HEK293 (cell line): ENCODE results near the gene FMNL3.
"Not testable (repeated sequence)": the region's sequence is repeated elsewhere in the genome, so short reads cannot be mapped to it uniquely, and the experiment has no call there.

ENCODE experiments used
- CTCF ChIA-PET: fragments of 350-600 bp; formaldehyde crosslinking; extraction: SDS; loops from one replicate; lab custom pipeline; 2021; ENCODE audit warnings: antibody characterized with exemption; lab: Yijun Ruan, JAX
- POLR2A ChIA-PET: fragments of 300-600 bp; formaldehyde crosslinking; extraction: SDS; loops from one replicate; lab custom pipeline; 2020; ENCODE audit warnings: antibody characterized with exemption, inconsistent platforms; lab: Yijun Ruan, JAX
- H3K27ac ChIP-seq: fragments of 200-500 bp; sonication (Bioruptor generic); 2 replicates; pipeline ENCODE4 v1.5.1; 2014; ENCODE audit warnings: low read depth, low read length, control low read depth, inconsistent platforms; ENCODE audit errors: extremely low read depth
- H3K36me3 ChIP-seq, 2 experiments: fragments of 200-500 bp in 1 of 2; sonication (Bioruptor generic) in 1 of 2; 1 replicate in 1 of 2; 2 replicates in 1 of 2; pipeline ENCODE4 v1.5.1; 2014 to 2017; ENCODE audit warnings: inconsistent platforms in 2 of 2, low read length in 2 of 2; ENCODE audit not compliant: control insufficient read depth in 2 of 2, insufficient read depth in 1 of 2
- H3K4me1 ChIP-seq: fragments of 200-500 bp; sonication (Bioruptor generic); 2 replicates; pipeline ENCODE4 v1.5.1; 2014; ENCODE audit warnings: mild to moderate bottlenecking, low read length, inconsistent platforms; ENCODE audit not compliant: control insufficient read depth, insufficient read depth
- H3K4me3 ChIP-seq: 2 replicates; pipeline ENCODE4 v1.5.1; 2011; ENCODE audit warnings: low read depth, mild to moderate bottlenecking, control low read depth, low read length, moderate library complexity
- H3K9me3 ChIP-seq: fragments of 200-500 bp; sonication (Bioruptor generic); 2 replicates; pipeline ENCODE4 v1.5.1; 2014; ENCODE audit warnings: low read depth, low read length, inconsistent platforms; ENCODE audit not compliant: control insufficient read depth, insufficient read depth
- CTCF ChIP-seq: fragments of 450-650 bp; formaldehyde crosslinking; IDR thresholded peaks from 2 replicates; pipeline ENCODE4 v1.5.1; 2016; ENCODE audit warnings: missing biosample characterization, missing genetic modification characterization
- HOXD13 ChIP-seq: sonication (generic); formaldehyde crosslinking; IDR thresholded peaks from 2 replicates; pipeline ENCODE4 v1.8.0; 2022; ENCODE audit warnings: missing genetic modification reagents, borderline replicate concordance
- KLF9 ChIP-seq: fragments of 450-650 bp; formaldehyde crosslinking; IDR thresholded peaks from 2 replicates; pipeline ENCODE4 v1.5.1; 2016; ENCODE audit warnings: missing biosample characterization, missing genetic modification characterization, low read depth
- OSR2 ChIP-seq: fragments of 450-650 bp; formaldehyde crosslinking; IDR thresholded peaks from 2 replicates; pipeline ENCODE4 v1.5.1; 2016; ENCODE audit warnings: missing biosample characterization, missing genetic modification characterization
- ZEB2 ChIP-seq: fragments of 450-650 bp; formaldehyde crosslinking; IDR thresholded peaks from 2 replicates; pipeline ENCODE4 v1.5.1; 2016; ENCODE audit warnings: missing biosample characterization, missing genetic modification characterization
- ZNF23 ChIP-seq: fragments of 450-650 bp; formaldehyde crosslinking; IDR thresholded peaks from 2 replicates; pipeline ENCODE4 v1.5.1; 2016; ENCODE audit warnings: missing biosample characterization, missing genetic modification characterization, borderline replicate concordance
- ZNF239 ChIP-seq: fragments of 450-650 bp; formaldehyde crosslinking; IDR thresholded peaks from 2 replicates; pipeline ENCODE4 v1.5.1; 2016; ENCODE audit warnings: missing biosample characterization, missing genetic modification characterization
- ZNF37A ChIP-seq: fragments of 450-650 bp; IDR thresholded peaks from 2 replicates; pipeline ENCODE4 v1.5.1; 2018; ENCODE audit warnings: missing biosample characterization, missing genetic modification characterization
- ZNF624 ChIP-seq: fragments of 450-650 bp; formaldehyde crosslinking; IDR thresholded peaks from 2 replicates; pipeline ENCODE4 v1.5.1; 2017; ENCODE audit warnings: missing biosample characterization, missing genetic modification characterization
- ZNF660 ChIP-seq: fragments of 450-650 bp; IDR thresholded peaks from 2 replicates; pipeline ENCODE4 v1.5.1; 2018; ENCODE audit warnings: missing biosample characterization, mild to moderate bottlenecking, missing genetic modification characterization
- ZNF664 ChIP-seq: fragments of 450-650 bp; formaldehyde crosslinking; IDR thresholded peaks from 2 replicates; pipeline ENCODE4 v1.5.1; 2016; ENCODE audit warnings: missing biosample characterization, missing genetic modification characterization
- ZNF837 ChIP-seq: fragments of 450-650 bp; formaldehyde crosslinking; IDR thresholded peaks from 2 replicates; pipeline ENCODE4 v1.5.1; 2016; ENCODE audit warnings: missing biosample characterization, missing genetic modification characterization
- ZSCAN4 ChIP-seq: fragments of 450-650 bp; formaldehyde crosslinking; IDR thresholded peaks from 2 replicates; pipeline ENCODE4 v1.5.1; 2017; ENCODE audit warnings: missing biosample characterization, missing genetic modification characterization
- TF ChIP-seq, protein P1 (sequence below): fragments of 450-650 bp; formaldehyde crosslinking; IDR thresholded peaks from 2 replicates; pipeline ENCODE4 v1.5.1; 2016; ENCODE audit warnings: missing biosample characterization, missing genetic modification characterization
- TF ChIP-seq, protein P2 (sequence below): fragments of 450-650 bp; formaldehyde crosslinking; IDR thresholded peaks from 2 replicates; pipeline ENCODE4 v1.5.1; 2016; ENCODE audit warnings: missing biosample characterization, missing genetic modification characterization

FMNL3 gene

GRCh38 chr12:49730050-49730449, 22.8 kb upstream of the FMNL3 start (continued):
- TF ChIP-seq ZNF37A (tag by site-specific recombination) (no peak), ZNF837 (tag by site-specific recombination) (no peak)
- TF ChIP-seq, all 188 proteins: peak for 3

GRCh38 chr12:49728446-49728845, 21.2 kb upstream of the FMNL3 start:
- no peaks in the 10 kb centered on the region for H3K9me3 ChIP-seq
- POLR2A ChIA-PET, result interaction anchor here (1.7 kb wide), 1 partner anchor 13 kb away, joined by 10 read pairs; no protein-coding TSS in a partner anchor
- TF ChIP-seq ZSCAN4, result no peak
- no peaks in the 10 kb centered on the region for H3K4me1 ChIP-seq
- H3K27ac ChIP-seq, result no peak overlapping the region
- no peak overlapping the region for H3K4me3 ChIP-seq
- CTCF ChIA-PET, result interaction anchor here (1.7 kb wide), 1 partner anchor 13 kb away, joined by 8 read pairs; the partner anchor contains the start of gene TMBIM6
- H3K36me3 ChIP-seq, result no peaks in the 10 kb centered on the region

DNA sequence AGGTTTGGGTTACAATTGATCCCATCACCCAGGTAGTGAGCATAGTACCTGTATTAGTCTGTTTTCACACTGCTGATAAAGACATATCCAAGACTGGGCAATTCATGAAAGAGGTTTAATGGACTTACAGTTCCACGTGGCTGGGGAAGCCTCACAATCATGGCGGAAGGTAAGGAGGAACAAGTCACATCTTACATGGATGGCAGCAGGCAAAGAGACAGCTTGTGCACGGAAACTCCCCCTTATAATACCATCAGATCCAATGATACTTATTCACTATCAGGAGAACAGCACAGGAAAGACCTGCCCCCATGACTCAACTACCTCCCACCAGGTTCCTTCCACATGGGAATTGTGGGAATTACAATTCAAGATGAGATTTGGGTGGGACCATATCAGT, 14.2 kb upstream of the FMNL3 start:
- POLR2A ChIA-PET, H3K9me3 ChIP-seq, H3K27ac ChIP-seq, H3K4me3 ChIP-seq, H3K36me3 ChIP-seq, H3K4me1 ChIP-seq: not testable (repeated sequence)
- CTCF ChIA-PET, result interaction anchor here (0.6 kb wide), 1 partner anchor 47 kb away, joined by 3 read pairs; no protein-coding TSS in a partner anchor

- ChIA-PET POLR2A (interaction anchor here (1.0 to 1.2 kb wide), 2 partner anchors 21 to 97 kb away, joined by 4 to 7 read pairs; no protein-coding TSS in a partner anchor), CTCF (no interaction called here)
- H3K9me3 ChIP-seq, result no peaks in the 10 kb centered on the region
- H3K4me1 ChIP-seq, result no peaks in the 10 kb centered on the region
- no peak overlapping the region for H3K27ac ChIP-seq
- H3K4me3 ChIP-seq, result no peak overlapping the region
- no peaks in the 10 kb centered on the region for H3K36me3 ChIP-seq
- TF ChIP-seq OSR2 (tag by site-specific recombination) (no peak), ZNF239 (no peak), KLF9 (tag by site-specific recombination) (no peak), CTCF (tag by site-specific recombination) (peak; percentile 20; the same call in 1 of the 2 replicates), ZNF23 (tag by site-specific recombination) (no peak), HOXD13 (CRISPR knock-in tag) (no peak), ZNF624 (tag by site-specific recombination) (no peak), ZNF660 (no peak), ZNF664 (peak; percentile 37; the same call in 1 of the 2 replicates), ZEB2 (tag by site-specific recombination) (no peak)
- TF ChIP-seq, protein P1, sequence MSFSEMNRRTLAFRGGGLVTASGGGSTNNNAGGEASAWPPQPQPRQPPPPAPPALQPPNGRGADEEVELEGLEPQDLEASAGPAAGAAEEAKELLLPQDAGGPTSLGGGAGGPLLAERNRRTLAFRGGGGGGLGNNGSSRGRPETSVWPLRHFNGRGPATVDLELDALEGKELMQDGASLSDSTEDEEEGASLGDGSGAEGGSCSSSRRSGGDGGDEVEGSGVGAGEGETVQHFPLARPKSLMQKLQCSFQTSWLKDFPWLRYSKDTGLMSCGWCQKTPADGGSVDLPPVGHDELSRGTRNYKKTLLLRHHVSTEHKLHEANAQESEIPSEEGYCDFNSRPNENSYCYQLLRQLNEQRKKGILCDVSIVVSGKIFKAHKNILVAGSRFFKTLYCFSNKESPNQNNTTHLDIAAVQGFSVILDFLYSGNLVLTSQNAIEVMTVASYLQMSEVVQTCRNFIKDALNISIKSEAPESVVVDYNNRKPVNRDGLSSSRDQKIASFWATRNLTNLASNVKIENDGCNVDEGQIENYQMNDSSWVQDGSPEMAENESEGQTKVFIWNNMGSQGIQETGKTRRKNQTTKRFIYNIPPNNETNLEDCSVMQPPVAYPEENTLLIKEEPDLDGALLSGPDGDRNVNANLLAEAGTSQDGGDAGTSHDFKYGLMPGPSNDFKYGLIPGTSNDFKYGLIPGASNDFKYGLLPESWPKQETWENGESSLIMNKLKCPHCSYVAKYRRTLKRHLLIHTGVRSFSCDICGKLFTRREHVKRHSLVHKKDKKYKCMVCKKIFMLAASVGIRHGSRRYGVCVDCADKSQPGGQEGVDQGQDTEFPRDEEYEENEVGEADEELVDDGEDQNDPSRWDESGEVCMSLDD, result no peak
- TF ChIP-seq, protein P2, sequence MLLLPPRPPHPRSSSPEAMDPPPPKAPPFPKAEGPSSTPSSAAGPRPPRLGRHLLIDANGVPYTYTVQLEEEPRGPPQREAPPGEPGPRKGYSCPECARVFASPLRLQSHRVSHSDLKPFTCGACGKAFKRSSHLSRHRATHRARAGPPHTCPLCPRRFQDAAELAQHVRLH, result no peak
- TF ChIP-seq, all 188 proteins: peak for 2
These were observed 13.0 kb upstream of the FMNL3 start for GRCh38 chr12:49720214-49720613.
